Measurements from ENCODE around the gene ISCU. TPM values are rescaled to one million over a fixed set of nuclear protein-coding genes. Genes with fewer than 3 reads are reported as not detected.

The ISCU gene
- total RNA-seq, 4 donors from 2014 or later, result 229 to 512 (median 248) TPM

GRCh38 chr12:108591267-108591980, 29.0 kb downstream of the ISCU start:
- no peaks in the 10 kb centered on the region for H3K9me3 ChIP-seq
- no peak overlapping the region for H3K4me3 ChIP-seq (replicated peaks in 1 of 3)
- no peak for TF ChIP-seq CTCF (IDR thresholded peaks at IDR 0.05)
- no peak overlapping the region for H3K27ac ChIP-seq
- H3K36me3 ChIP-seq, result no peaks in the 10 kb centered on the region
- 78 to 91% methylated on average over 22 of the region's 22 CpGs for WGBS, 2 donors
- intact Hi-C loops (cut with DNase I), result no loop called here
- H3K4me1 ChIP-seq, result no peaks in the 10 kb centered on the region
- no peak for DNase-seq
- no peaks in the 10 kb centered on the region for H3K27me3 ChIP-seq

GRCh38 chr12:108592033-108592909, 29.9 kb downstream of the ISCU start:
- no peak overlapping the region for H3K27ac ChIP-seq
- DNase-seq, result no peak
- TF ChIP-seq POLR2A (IDR thresholded peaks at IDR 0.05) (no peak), CTCF (IDR thresholded peaks at IDR 0.05) (no peak)
- H3K27me3 ChIP-seq, result no peaks in the 10 kb centered on the region
- H3K36me3 ChIP-seq, result no peaks in the 10 kb centered on the region
- no peaks in the 10 kb centered on the region for H3K9me3 ChIP-seq
- 94% methylated on average over 20 to 23 of the region's 25 CpGs for WGBS, 2 donors
- intact Hi-C loops (cut with DNase I), result no loop called here
- no peak overlapping the region for H3K4me3 ChIP-seq (replicated peaks in 1 of 3)
- no peaks in the 10 kb centered on the region for H3K4me1 ChIP-seq

GRCh38 chr12:108594323-108594903, 32.0 kb downstream of the ISCU start:
- H3K27me3 ChIP-seq, result no peaks in the 10 kb centered on the region
- H3K4me1 ChIP-seq, result no peaks in the 10 kb centered on the region
- intact Hi-C loops (cut with DNase I), result no loop called here
- WGBS, 2 donors, result 96 to 98% methylated on average over 10 of the region's 10 CpGs
- DNase-seq, result no peak
- no peaks in the 10 kb centered on the region for H3K9me3 ChIP-seq
- no peak overlapping the region for H3K4me3 ChIP-seq (replicated peaks in 1 of 3)
- no peak for TF ChIP-seq POLR2A (IDR thresholded peaks at IDR 0.05)
- TF ChIP-seq CTCF (IDR thresholded peaks at IDR 0.05), result no peak
- no peak overlapping the region for H3K27ac ChIP-seq
- H3K36me3 ChIP-seq, result no peaks in the 10 kb centered on the region

GRCh38 chr12:108594960-108595710, 32.7 kb downstream of the ISCU start:
- Histone ChIP-seq H3K9me3 (no peaks in the 10 kb centered on the region), H3K27ac (no peak overlapping the region), H3K36me3 (no peaks in the 10 kb centered on the region), H3K4me3 (replicated peaks in 1 of 3) (no peak overlapping the region), H3K4me1 (no peaks in the 10 kb centered on the region), H3K27me3 (no peaks in the 10 kb centered on the region)
- no peak for DNase-seq
- 89 to 91% methylated on average over 7 of the region's 7 CpGs for WGBS, 2 donors
- intact Hi-C loops (cut with DNase I), result no loop called here
- TF ChIP-seq CTCF (IDR thresholded peaks at IDR 0.05) (no peak), POLR2A (IDR thresholded peaks at IDR 0.05) (no peak)

Measured in thyroid gland (tissue), 4 donors.